ENCODE measurements around the gene HDAC4.

Gene HDAC4

DNA sequence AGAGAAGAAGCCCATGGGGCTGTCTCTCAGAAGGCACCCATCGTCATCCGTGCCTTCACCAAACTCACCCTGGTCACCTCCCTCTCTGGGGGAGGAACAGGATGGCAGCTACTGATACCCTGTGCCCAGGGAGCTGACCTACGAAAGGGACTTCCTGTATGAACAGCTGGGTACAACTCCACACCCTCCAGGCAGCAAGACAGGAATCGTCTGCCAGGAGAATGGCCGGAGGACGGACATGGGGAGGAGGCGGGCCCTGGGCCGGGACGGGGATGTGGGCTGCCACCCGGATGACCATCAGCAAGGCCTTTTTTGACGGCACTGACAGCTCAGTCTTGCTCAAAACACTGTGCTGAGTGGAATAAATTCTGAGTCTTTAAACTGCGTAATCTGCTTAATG, 243.6 kb downstream of the HDAC4 start:
- no peaks in the 10 kb centered on the region for H3K9me3 ChIP-seq (ENCODE audit: low read length)
- H3K4me3 ChIP-seq (ENCODE audit: low read depth in 1 of 2, low read length in 2 of 2) = no peak overlapping the region
- no peak overlapping the region for H3K9ac ChIP-seq (ENCODE audit: low read length)
- no peak overlapping the region for H3K27ac ChIP-seq (ENCODE audit: low read depth, low read length)
- H3K4me1 ChIP-seq (ENCODE audit: insufficient read depth, low read length) = peaks cover 5% of the 10 kb centered on the region
- peaks cover 62% of the 10 kb centered on the region for H3K36me3 ChIP-seq (ENCODE audit: insufficient read depth, low read length)
- H3K27me3 ChIP-seq (ENCODE audit: control insufficient read depth in 1 of 2, insufficient read depth in 2 of 2, low read length in 2 of 2) = no peaks in the 10 kb centered on the region

DNA sequence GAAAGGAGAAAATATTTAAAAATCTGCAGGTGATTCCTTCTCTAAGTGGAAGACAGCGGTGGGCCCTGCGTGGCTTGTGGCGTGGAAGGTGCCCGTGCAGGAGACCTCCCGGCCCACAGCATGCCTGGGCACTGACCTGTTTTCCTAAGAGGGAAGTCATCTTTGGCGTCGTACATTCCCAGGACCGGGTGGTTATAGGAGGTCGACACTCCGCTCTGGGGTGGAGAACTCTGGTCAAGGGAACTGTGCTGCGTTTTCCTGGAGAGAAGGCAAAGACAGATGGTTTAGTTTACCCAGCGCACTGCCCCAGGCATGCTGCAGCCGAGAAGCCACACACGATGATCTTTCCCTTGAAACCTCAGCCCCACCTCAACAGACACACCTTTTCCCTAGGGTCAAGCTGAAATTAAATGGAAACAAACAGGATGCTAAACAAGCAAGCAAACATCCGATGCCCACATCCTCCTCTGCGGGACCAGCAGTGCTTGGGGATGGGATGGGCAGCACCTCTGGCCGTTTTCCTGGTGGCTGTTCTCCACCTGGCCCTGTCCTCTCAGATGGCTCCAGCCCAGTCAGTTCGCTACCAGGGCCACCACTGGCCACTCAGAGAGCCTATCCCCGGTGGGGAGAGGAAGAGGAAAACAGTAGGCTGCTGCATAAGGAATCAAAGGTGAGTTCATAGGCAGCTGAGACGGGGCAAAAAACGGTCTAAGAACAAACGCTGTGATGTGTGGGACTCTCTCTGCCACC, 244.1 kb downstream of the HDAC4 start:
- peaks cover 6% of the 10 kb centered on the region for H3K4me1 ChIP-seq (ENCODE audit: insufficient read depth, low read length)
- H3K27ac ChIP-seq (ENCODE audit: low read depth, low read length) = no peak overlapping the region
- no peaks in the 10 kb centered on the region for H3K9me3 ChIP-seq (ENCODE audit: low read length)
- H3K4me3 ChIP-seq (ENCODE audit: low read depth in 1 of 2, low read length in 2 of 2) = no peak overlapping the region
- no peaks in the 10 kb centered on the region for H3K27me3 ChIP-seq (ENCODE audit: control insufficient read depth in 1 of 2, insufficient read depth in 2 of 2, low read length in 2 of 2)
- H3K9ac ChIP-seq (ENCODE audit: low read length) = no peak overlapping the region
- peaks cover 61% of the 10 kb centered on the region for H3K36me3 ChIP-seq (ENCODE audit: insufficient read depth, low read length)

DNA sequence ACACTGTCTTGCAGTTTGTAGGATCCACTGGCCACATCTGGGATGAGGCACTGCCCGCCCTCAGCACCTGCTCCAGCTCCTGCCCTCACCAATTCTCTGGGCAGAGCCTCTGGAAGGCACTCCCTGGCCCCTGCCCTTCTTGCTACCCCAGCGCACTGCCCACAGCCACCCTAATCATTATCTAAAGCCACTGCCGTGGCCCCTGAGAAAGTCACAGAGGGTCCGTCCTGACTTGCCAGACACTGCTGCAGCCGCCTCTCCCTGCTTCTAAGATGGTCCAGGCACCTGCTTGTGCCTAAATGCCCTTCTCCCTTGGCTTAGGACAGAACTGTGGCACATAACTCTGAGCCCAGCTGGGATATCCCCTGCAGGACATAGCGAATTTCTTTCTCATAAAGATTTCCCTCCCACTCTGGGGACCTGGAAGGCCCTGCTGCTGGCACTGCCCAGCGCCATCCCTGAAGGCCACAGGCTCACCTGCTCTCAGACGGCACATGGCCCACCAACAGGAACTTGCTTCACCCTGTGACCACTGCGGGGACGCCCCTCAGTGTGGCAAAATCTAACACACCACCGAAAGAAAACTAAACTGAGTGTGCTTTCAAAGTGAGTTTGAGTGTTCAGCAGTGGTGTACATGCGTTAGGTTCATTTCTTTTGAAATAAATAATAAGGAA, 244.9 kb downstream of the HDAC4 start:
- Histone ChIP-seq H3K4me1 (ENCODE audit: insufficient read depth, low read length) (peaks cover 13% of the 10 kb centered on the region), H3K9me3 (ENCODE audit: low read length) (no peaks in the 10 kb centered on the region), H3K27me3 (ENCODE audit: control insufficient read depth in 1 of 2, insufficient read depth in 2 of 2, low read length in 2 of 2) (no peaks in the 10 kb centered on the region), H3K4me3 (ENCODE audit: low read depth in 1 of 2, low read length in 2 of 2) (no peak overlapping the region), H3K9ac (ENCODE audit: low read length) (no peak overlapping the region), H3K36me3 (ENCODE audit: insufficient read depth, low read length) (peaks cover 64% of the 10 kb centered on the region), H3K27ac (ENCODE audit: low read depth, low read length) (no peak overlapping the region)

DNA sequence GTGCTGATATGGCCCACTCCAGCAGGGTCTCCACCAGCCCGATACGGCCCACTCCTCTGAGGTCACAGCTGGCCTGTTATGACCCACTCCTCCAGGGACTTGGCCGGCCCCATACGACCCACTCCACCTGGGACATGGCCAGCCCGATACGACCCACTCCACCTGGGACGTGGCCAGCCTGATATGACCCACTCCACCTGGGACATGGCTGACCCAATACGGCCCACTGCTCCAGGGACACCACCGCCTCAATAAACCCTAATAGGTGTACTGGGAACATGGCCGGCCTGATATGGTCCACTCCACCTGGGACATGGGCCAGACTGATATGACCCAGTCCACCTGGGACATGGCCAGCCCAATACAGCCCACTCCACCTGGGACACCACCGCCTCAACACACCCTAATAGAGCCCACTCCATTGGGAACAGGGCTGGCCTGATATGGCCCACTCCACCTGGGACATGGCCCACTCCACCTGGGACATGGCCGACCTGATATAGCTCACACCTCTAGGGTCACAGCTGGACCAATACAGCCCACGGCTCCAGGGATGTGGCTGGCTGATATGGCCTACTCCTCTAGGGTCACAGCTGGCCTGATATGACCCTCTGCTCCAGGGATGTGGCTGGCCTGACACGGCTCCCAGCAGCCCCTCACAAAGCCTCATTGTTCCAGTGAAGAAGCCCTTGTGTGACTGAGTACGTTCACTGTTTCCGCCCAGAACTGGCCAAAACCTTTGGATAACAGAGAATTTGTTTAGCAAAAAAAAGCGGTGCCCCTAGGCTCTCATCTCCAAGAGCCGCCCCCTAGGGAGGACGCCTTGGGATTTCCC, 245.6 kb downstream of the HDAC4 start:
- no peak overlapping the region for H3K9ac ChIP-seq (ENCODE audit: low read length)
- peaks cover 15% of the 10 kb centered on the region for H3K4me1 ChIP-seq (ENCODE audit: insufficient read depth, low read length)
- no peaks in the 10 kb centered on the region for H3K27me3 ChIP-seq (ENCODE audit: control insufficient read depth in 1 of 2, insufficient read depth in 2 of 2, low read length in 2 of 2)
- peaks cover 63% of the 10 kb centered on the region for H3K36me3 ChIP-seq (ENCODE audit: insufficient read depth, low read length)
- no peak overlapping the region for H3K4me3 ChIP-seq (ENCODE audit: low read depth in 1 of 2, low read length in 2 of 2)
- no peaks in the 10 kb centered on the region for H3K9me3 ChIP-seq (ENCODE audit: low read length)
- H3K27ac ChIP-seq (ENCODE audit: low read depth, low read length) = no peak overlapping the region

DNA sequence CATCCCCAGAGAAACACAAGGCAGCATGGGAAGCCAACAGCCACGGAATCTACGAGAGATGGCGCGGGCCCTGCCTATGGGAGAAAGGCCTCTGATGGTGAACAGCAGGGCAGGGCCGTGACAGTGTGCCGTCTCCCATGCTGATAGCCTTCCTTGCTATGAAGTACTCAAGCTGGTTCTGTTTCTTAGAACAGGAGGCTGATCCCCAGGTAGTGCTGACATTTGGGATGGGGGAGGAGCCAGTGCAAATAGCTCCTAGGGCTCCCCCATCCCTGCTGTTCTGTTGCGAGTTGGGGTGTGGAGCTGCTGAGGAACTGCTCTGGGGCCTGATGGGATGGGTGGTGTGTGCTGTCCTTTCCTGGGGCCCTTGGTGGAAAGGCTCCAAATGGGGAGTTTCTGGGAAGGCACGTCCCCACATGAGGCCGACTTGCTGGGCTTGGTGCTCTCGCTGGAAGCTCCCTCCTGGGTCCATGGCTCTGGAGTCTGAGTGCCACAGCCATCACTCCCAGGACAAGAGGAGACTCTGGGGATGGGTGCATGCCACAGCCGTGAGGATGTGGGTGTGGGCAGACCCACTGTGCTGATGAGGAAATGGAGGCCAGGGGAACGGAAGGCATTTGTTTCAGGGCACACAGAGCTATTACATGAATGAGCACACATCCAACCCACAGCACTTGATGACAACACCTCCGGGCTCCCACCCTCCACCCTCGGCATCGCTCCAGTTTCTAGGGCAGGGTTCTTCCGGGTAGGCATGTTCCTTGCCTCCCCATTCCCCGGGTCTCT, 246.8 kb downstream of the HDAC4 start:
- Histone ChIP-seq H3K9me3 (ENCODE audit: low read length) (no peaks in the 10 kb centered on the region), H3K36me3 (ENCODE audit: insufficient read depth, low read length) (peaks cover 54% of the 10 kb centered on the region), H3K9ac (ENCODE audit: low read length) (no peak overlapping the region), H3K4me1 (ENCODE audit: insufficient read depth, low read length) (peaks cover 15% of the 10 kb centered on the region), H3K27me3 (ENCODE audit: control insufficient read depth in 1 of 2, insufficient read depth in 2 of 2, low read length in 2 of 2) (no peaks in the 10 kb centered on the region), H3K4me3 (ENCODE audit: low read depth in 1 of 2, low read length in 2 of 2) (no peak overlapping the region), H3K27ac (ENCODE audit: low read depth, low read length) (no peak overlapping the region)

DNA sequence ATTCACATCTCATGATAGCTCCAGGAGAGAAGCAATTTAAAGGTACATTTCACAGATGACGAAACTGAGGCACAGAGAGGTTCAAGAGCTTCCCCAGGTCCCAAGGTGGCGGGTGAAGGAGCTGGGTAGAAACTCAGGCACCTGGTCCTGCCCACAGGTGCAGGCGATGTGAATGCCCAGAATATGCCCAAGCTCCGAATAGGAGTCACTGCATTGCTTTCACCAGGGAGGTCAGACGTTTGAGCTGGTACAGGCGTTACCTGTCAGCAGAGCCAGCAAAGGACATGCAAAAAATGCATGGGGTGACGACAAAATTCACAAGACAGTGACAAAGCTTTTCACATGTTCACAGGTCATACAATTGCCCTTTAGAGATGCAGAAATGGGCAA, 247.9 kb downstream of the HDAC4 start:
- Histone ChIP-seq H3K9ac (ENCODE audit: low read length) (no peak overlapping the region), H3K4me1 (ENCODE audit: insufficient read depth, low read length) (peaks cover 14% of the 10 kb centered on the region), H3K9me3 (ENCODE audit: low read length) (no peaks in the 10 kb centered on the region), H3K27me3 (ENCODE audit: control insufficient read depth in 1 of 2, insufficient read depth in 2 of 2, low read length in 2 of 2) (no peaks in the 10 kb centered on the region), H3K4me3 (ENCODE audit: low read depth in 1 of 2, low read length in 2 of 2) (no peak overlapping the region), H3K27ac (ENCODE audit: low read depth, low read length) (no peak overlapping the region), H3K36me3 (ENCODE audit: insufficient read depth, low read length) (peaks cover 63% of the 10 kb centered on the region)

DNA sequence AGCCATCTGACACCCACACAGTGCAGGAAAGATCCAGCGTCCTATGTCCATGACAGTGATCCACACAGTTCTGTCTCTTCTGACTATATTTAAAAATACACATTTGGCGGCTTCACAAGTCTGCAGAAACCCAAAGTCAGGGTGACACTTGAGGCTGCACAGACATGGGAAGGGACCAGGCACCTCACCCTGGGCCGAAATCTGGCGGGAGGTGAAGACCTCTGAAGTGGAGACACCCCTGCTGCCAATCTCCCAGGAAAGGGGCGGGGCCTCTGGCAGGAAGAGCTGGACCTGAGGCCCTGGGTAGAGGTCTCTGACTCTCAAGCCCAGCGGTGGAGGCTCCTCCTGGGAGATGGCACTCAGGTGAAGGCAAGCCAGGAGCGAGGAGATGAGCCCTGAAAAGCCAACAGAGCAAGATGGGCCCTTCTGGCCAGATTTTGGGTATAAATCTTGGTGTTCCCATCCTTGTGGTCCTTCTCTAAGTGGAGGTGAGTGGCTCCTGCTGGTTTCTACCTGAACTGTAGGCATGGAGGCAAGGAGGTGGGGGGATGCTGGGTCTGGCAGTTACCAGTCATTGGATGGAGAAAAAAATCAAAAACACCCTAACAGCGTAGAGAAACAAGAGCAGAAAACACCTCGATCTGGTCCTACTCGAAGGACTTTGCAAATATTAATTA, 248.4 kb downstream of the HDAC4 start:
- Histone ChIP-seq H3K9me3 (ENCODE audit: low read length) (no peaks in the 10 kb centered on the region), H3K9ac (ENCODE audit: low read length) (no peak overlapping the region), H3K4me1 (ENCODE audit: insufficient read depth, low read length) (peaks cover 10% of the 10 kb centered on the region), H3K27ac (ENCODE audit: low read depth, low read length) (no peak overlapping the region), H3K4me3 (ENCODE audit: low read depth in 1 of 2, low read length in 2 of 2) (no peak overlapping the region), H3K36me3 (ENCODE audit: insufficient read depth, low read length) (peaks cover 69% of the 10 kb centered on the region), H3K27me3 (ENCODE audit: control insufficient read depth in 1 of 2, insufficient read depth in 2 of 2, low read length in 2 of 2) (no peaks in the 10 kb centered on the region)

DNA sequence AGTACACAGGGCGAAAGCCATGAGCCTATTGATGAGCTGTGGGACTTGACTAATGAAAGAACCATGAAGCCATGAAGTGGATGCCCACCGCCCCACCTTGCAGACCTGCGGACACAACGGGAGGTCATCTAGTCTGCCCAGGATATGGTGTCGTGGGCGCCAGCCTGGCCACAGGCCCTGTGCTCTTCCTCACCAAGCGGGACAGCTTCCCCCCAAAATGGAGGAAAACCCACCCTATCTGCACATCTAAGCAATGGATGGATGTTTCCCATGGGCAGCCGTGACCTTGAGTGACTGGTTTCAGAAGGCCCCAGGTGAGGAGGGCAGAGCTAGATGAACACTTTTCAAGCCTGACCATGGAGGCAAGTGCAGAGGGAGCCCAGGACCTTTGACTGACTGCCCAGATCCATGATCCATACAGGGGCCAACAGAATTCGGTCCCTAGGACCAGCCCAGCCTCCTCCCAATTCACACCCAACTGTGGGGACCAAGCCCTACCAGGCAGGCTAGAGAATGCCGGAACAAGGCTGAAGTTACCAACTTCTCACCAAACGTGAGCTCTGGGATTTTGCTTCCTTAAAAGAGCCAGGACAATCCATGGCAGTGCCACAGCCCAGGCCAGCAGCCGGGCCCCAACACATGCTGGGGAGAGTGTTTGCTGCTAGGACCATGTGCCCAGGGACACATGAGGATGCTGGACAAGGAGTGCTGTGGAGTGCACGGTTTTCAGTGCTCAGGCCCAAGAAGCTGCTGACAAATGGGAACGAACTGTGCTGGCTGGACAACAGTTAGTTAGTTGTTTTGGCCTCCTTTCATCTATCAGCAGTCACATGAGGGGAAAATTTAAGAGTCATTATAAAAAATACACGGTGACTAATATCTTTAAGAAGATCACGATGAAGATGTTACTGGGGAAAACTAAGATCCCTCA, 249.4 kb downstream of the HDAC4 start:
- Histone ChIP-seq H3K27me3 (ENCODE audit: control insufficient read depth in 1 of 2, insufficient read depth in 2 of 2, low read length in 2 of 2) (no peaks in the 10 kb centered on the region), H3K9me3 (ENCODE audit: low read length) (no peaks in the 10 kb centered on the region), H3K4me1 (ENCODE audit: insufficient read depth, low read length) (peaks cover 10% of the 10 kb centered on the region), H3K36me3 (ENCODE audit: insufficient read depth, low read length) (peaks cover 72% of the 10 kb centered on the region), H3K4me3 (ENCODE audit: low read depth in 1 of 2, low read length in 2 of 2) (no peak overlapping the region), H3K27ac (ENCODE audit: low read depth, low read length) (no peak overlapping the region), H3K9ac (ENCODE audit: low read length) (no peak overlapping the region)

DNA sequence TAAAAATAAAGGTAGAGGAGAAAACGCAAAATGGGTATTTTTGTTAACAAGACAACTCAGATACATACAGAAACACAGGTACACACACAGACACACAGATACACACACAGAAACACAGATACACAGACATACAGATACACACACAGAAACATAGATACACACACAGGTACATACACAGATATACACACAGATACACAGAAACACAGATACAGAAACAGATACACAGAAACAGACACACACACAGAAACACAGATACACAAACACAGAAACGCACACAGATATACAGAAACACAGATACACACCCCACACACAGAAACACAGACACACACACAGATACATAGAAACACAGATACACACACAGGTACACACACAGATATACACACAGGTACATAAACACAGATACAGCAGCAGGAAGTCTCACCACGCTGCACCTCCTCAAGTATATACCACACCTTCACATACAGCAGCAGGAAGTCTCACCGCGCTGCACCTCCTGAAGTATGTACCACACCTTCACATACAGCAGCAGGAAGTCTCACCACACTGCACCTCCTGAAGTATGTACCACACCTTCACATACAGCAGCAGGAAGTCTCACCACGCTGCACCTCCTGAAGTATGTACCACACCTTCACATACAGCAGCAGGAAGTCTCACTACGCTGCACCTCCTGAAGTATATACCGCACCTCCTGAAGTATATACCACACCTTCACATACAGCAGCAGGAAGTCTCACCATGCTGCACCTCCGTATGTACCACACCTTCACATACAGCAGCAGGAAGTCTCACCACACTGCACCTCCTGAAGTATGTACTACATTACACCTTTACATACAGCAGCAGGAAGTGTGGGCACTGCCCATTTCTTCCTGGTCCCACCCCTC, 250.5 kb downstream of the HDAC4 start:
- Histone ChIP-seq H3K27me3 (ENCODE audit: control insufficient read depth in 1 of 2, insufficient read depth in 2 of 2, low read length in 2 of 2) (no peaks in the 10 kb centered on the region), H3K9me3 (ENCODE audit: low read length) (no peaks in the 10 kb centered on the region), H3K4me3 (ENCODE audit: low read depth in 1 of 2, low read length in 2 of 2) (no peak overlapping the region), H3K4me1 (ENCODE audit: insufficient read depth, low read length) (peaks cover 10% of the 10 kb centered on the region), H3K27ac (ENCODE audit: low read depth, low read length) (no peak overlapping the region), H3K9ac (ENCODE audit: low read length) (no peak overlapping the region), H3K36me3 (ENCODE audit: insufficient read depth, low read length) (peaks cover 71% of the 10 kb centered on the region)
